Measurements from ENCODE around the gene NCKIPSD.

DNA sequence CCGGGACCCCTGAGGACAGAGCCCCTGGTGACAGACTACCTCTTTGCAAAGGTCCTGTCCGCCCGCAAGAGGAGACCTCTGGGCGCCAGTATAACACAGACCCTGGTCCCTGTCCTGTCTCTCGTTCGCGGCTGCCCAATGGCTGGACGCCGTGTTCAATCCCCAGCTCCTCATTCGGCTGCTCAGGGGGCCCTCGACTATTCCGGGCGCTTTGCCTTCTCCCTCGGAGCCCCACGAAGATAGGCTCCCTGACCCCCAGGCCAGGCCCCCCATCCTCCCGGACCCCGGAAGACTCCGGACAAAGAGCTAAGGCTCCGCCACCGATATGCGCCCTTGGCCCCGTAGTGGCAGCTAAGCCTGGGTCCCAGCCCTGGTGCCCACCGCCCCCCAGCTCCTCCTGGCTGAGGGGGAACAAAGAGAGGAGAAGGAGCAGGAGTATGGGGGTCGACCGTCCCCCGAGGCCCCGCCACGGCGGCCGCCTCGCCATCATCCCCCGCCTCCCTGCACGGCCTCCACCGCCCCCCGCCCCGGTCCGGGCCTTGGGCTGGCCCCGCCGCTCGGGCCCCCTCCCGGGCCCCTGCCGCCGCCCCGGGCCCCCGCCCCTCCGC lies 23.5 kb downstream of the NCKIPSD start:
- TF ChIP-seq CTCF (IDR thresholded peaks at IDR 0.05; ENCODE audit: low read depth, low read length): no peak
- TF ChIP-seq, protein P1, sequence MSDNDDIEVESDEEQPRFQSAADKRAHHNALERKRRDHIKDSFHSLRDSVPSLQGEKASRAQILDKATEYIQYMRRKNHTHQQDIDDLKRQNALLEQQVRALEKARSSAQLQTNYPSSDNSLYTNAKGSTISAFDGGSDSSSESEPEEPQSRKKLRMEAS (IDR thresholded peaks at IDR 0.05; ENCODE audit: low read depth, low read length): no peak
- no peak for TF ChIP-seq POLR2A (IDR thresholded peaks at IDR 0.05; ENCODE audit: extremely low read depth, insufficient read length)
